GM12873 (cell line): Measurements from ENCODE around the gene PHAF1.

Experiments
- CTCF ChIP-seq: IDR thresholded peaks from 2 replicates; pipeline ENCODE4 v1.5.1; 2012; ENCODE audit warnings: low read depth, mild to moderate bottlenecking, moderate library complexity, low read length, control low read depth; ENCODE audit not compliant: insufficient read depth; ENCODE audit errors: missing control alignments

Gene PHAF1

GRCh38 chr16:67109407-67110135 is at the start of gene PHAF1:
PHAF1 (plus strand) TSS chr16:67109941; CDS start chr16:67110176, 235 bp downstream.
- no peak for TF ChIP-seq CTCF

- TF ChIP-seq CTCF = no peak
Observed at GRCh38 chr16:67063008-67063407, 46.7 kb upstream of the PHAF1 start.

- TF ChIP-seq CTCF = no peak
Observed at GRCh38 chr16:67068212-67068753, 41.5 kb upstream of the PHAF1 start.

- TF ChIP-seq CTCF = no peak
Observed at GRCh38 chr16:67071476-67072048, 38.2 kb upstream of the PHAF1 start.

GRCh38 chr16:67075331-67075730 is 34.4 kb upstream of the PHAF1 start:
- no peak for TF ChIP-seq CTCF

GRCh38 chr16:67077871-67078270 is 31.9 kb upstream of the PHAF1 start:
- TF ChIP-seq CTCF = no peak

- TF ChIP-seq CTCF = no peak
Observed at GRCh38 chr16:67082100-67082499, 27.6 kb upstream of the PHAF1 start.
